ENCODE data around the gene TTLL4.

The TTLL4 gene

DNA sequence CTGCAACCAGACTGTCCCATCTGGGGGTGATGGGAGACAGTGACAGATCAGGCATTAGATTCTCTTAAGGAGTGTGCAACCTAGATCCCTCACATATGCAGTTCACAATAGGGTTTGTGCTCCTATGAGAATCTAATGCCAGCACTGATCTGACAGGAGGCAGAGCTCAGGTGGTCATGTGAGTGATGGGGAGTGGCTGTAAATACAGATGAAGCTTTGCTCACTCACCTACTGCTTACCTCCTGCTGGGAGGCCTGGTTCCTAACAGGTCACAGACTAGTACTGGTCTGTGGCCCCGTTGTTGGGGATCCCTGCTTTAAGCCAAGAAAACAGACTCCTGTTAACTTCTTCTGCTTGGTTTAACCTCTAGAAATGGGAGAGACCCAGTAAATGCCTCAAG lies 74.5 kb downstream of the TTLL4 start:
- DNase-seq, result no peak

DNA sequence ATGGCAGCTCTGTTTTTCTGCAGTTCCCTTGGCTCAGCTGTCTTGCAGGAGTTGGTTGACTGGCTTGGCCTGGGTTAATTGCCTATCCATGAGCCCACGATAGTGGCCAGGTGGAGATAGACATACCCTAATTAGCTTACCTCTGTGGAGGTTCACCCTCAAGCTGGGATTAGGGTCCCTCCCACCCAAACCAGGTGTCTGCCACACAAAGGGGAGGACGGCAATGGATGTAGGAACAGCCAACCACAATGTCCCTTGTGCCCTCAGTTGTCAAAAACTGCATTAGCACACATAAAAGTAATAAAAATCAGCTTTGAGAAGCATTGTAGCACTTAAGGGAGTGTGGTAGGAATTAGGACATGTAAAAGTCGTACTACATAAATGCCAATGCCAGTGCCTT lies 75.5 kb downstream of the TTLL4 start:
- DNase-seq, result no peak

DNA sequence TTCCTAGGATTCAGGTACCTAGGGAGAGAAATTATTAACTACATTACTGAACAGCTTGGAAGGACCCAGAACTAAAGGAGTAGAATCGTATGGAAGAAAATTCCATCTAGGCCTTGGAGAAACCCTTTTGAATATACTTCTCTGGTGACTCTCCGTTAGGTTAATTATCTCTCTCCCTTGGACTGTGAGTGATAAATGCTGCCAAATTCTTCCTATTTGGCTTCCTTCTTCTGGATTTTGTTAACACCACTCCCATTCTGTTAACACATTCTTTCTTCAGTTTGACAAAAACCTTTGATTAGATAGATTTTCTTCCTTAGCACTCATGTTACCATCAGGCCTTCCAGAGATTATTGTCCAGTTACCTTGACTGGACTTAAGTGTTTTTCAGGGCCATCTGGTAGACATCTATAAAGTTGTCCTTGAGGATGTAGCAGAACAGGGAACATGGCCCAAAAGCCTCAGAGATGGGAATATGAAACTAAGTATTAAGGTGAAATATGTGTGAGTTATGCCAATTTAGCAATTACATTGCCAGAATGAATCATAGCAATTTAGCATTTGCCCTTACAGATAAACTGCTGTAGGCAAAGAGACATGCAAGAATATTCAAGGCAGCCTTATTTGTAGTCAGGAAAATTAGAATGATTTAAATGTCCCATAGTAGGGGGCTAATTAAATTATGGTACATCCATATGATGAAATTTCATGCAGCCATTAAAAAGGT lies 78.1 kb downstream of the TTLL4 start:
- DNase-seq, result no peak

DNA sequence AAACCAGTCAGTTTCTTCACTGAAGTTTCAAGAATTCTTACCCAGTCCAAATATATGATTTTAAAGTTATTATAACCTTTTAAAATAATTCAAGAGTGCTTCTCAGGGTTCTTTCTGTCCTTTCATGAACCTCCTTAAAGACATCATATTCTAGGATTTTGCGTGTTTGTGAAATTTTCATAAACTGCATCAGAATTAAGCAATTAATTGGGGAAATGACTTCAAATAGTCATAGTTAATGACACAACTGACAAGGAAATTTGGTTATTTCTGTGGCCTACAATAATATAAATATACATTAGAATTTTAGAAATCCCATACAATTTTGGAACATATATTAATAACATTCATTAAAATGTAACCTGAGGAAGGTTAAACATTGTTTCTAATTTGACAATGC lies 81.8 kb downstream of the TTLL4 start:
- DNase-seq, result no peak

DNA sequence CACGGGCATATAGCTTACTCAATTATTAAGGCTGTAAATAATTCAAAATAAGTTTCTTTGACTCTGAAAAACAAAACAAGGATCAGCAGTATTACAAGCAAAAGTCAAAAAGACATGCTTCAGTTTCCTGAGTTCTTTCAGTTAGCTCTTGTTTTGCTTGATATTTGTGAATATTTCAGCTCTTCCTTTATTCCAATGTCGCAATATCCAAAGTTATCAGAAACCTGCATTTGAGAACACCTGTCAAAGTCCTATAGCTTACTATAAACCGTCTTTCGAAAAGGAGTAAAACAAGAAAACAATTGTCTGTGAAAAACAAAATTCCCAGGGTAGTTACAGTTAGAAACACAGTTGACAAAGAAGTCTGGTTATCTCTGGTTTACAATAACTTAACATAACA lies 86.1 kb downstream of the TTLL4 start:
- DNase-seq, result no peak

DNA sequence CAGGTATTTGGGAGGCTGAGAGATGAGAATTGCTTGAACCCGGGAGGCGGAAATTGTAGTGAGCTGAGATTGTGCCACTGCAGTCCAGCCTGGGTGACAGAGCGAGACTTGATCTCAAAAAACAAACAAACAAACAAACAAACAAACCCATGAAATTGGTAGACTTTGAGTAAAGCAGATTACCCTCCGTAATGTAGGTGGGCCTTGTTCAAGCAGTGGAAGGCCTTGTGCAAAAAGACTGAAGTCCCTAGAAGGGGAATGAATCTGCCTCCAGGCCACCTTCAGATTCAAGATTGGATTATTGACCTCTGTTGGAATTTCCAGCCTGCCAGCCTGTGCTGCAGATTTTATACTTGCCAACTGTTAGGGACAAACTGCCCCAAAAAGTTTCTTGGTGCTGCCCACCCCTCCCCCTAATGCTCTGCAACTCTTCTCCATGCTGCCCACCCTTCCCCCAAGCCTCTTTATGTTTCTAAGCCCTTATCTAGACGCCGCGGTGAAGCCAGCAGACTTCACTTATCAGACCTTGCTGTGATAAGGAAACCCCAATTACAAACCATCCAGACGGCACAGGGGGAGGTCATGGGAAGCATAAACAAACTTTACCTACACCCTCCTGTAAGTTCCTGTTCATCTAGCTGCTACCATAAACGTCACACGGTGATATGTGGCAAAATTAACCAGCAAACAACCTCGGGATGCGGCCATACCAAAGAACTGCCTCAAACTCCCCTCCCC lies 88.3 kb downstream of the TTLL4 start:
- no peak for DNase-seq

DNA sequence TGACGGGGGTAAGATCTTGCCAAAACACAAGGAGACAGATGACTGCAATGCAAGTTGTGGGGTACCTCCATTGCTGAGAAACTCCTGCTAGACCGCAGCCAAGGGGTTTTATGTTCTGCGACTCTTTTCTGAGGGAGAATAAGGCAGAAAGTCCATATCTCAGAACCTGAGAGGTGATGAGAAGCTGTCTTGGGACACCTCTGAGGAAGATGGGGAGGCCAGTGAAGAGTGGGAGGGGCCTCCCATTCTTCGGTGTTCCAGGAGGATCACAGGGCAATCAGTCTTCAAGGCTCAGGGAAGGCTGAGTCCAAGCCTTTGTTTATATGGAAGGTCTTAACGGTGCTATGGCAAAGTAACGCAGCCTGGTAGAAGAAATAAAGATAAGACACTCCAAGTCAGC lies 89.4 kb downstream of the TTLL4 start:
- no peak for DNase-seq

DNA sequence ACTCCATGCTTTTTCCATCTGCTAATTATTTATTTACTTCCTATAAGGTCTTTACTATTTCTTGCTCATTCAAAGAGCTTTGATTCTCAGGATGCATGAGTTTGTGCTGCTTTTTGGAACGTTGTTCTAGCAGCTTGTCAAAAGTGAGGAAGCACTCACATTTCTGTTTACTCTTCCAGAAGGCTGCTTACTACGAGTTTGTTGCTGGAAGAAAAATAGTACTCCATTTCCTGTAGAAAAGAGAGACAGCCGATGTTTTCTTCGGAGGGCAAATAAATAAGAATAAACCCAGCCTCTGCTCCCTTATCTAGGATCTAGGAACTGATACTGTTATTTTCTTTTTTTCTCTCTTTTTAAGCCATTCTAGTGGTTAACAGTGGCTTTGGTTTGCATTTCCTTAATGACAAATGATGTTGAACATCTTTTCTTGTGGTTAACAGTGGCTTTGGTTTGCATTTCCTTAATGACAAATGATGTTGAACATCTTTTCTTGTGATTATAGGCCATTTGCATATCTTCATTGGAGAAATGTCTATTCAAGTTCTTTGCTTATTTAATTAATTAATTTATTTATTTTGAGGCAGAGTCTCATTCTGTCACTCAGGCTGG lies 91.9 kb downstream of the TTLL4 start:
- DNase-seq, result no peak

DNA sequence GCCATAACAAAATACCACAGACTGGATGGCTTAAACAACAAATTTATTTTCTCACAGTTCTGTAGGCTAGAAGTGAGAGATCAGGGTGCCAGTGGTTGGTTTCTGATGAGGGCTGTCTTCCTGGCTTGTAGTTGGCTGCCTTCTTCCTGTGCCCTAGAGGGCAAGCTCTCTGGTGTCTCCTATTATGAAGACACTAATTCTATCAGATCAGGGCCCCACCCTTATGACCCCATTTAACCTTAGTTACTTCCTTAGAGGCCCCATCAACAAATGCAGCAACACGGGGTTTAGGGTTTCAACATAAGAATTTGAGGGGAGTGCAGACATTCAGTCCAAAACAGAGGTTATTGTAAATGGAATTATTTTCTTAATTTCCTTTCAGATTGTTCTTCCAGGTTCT lies 94.2 kb downstream of the TTLL4 start:
- DNase-seq, result no peak
